ACC112 (cell line): Measurements from ENCODE around the gene TTYH1.
"Not testable (repeated sequence)": the region's sequence is repeated elsewhere in the genome, so short reads cannot be mapped to it uniquely, and the experiment has no call there.

ENCODE experiments used
- H2AFZ ChIP-seq: fragments of 200-600 bp; sonication (generic); one replicate; pipeline ENCODE4 v1.6.0; 2017; ENCODE audit warnings: antibody characterized with exemption, low read length; ENCODE audit not compliant: unreplicated experiment
- H3K27ac ChIP-seq: fragments of 200-600 bp; sonication (generic); 2 replicates; pipeline ENCODE4 v1.5.1; 2014; ENCODE audit warnings: low read depth, mild to moderate bottlenecking, antibody characterized with exemption, low read length, moderate library complexity
- H3K27me3 ChIP-seq: fragments of 200-600 bp; sonication (generic); 2 replicates; pipeline ENCODE4 v1.6.1; 2014; ENCODE audit warnings: mild to moderate bottlenecking, antibody characterized with exemption, low read length, moderate library complexity, mixed read lengths; ENCODE audit not compliant: insufficient read depth
- H3K36me3 ChIP-seq: fragments of 200-600 bp; sonication (generic); 2 replicates; pipeline ENCODE4 v1.6.1; 2016; ENCODE audit warnings: mild to moderate bottlenecking, antibody characterized with exemption, low read length, moderate library complexity, mixed read lengths; ENCODE audit not compliant: insufficient read depth
- H3K4me1 ChIP-seq: fragments of 200-600 bp; sonication (generic); one replicate; pipeline ENCODE4 v1.6.1; 2016; ENCODE audit warnings: low read length, mixed read lengths; ENCODE audit not compliant: insufficient read depth, unreplicated experiment, control insufficient read depth
- H3K4me3 ChIP-seq: fragments of 200-600 bp; sonication (generic); 2 replicates; pipeline ENCODE4 v1.5.1; 2014; ENCODE audit warnings: mild to moderate bottlenecking, low read depth, low read length
- H3K79me2 ChIP-seq: fragments of 200-600 bp; sonication (generic); one replicate; pipeline ENCODE4 v1.6.0; 2016; ENCODE audit warnings: low read length; ENCODE audit not compliant: control insufficient read depth, unreplicated experiment, insufficient read depth

The TTYH1 gene

GRCh38 chr19:54415208-54415900 lies at the start of gene TTYH1:
TTYH1 (plus strand) TSS chr19:54415464; CDS start chr19:54415553, 89 bp downstream.
- Histone ChIP-seq H3K4me1 (no peaks in the 10 kb centered on the region), H3K27me3 (peaks cover 43% of the 10 kb centered on the region), H3K4me3 (no peak within 1 kb of the TSS), H3K27ac (no peak within 1 kb of the TSS), H3K79me2 (no peaks in the 10 kb centered on the region), H2AFZ (no peak within 1 kb of the TSS), H3K36me3 (no peaks in the 10 kb centered on the region)

GRCh38 chr19:54365798-54366197 lies 49.5 kb upstream of the TTYH1 start:
- H2AFZ ChIP-seq, H3K36me3 ChIP-seq, H3K4me3 ChIP-seq, H3K4me1 ChIP-seq, H3K27ac ChIP-seq, H3K79me2 ChIP-seq: not testable (repeated sequence)
- peaks cover 21% of the 10 kb centered on the region for H3K27me3 ChIP-seq

GRCh38 chr19:54366811-54367210 lies 48.5 kb upstream of the TTYH1 start:
- Histone ChIP-seq H3K79me2 (no peaks in the 10 kb centered on the region), H3K27me3 (peaks cover 21% of the 10 kb centered on the region), H3K27ac (no peak overlapping the region), H3K4me3 (no peak overlapping the region), H3K4me1 (no peaks in the 10 kb centered on the region), H2AFZ (no peak overlapping the region), H3K36me3 (no peaks in the 10 kb centered on the region)

- Histone ChIP-seq H3K79me2 (no peaks in the 10 kb centered on the region), H3K27ac (no peak overlapping the region), H3K36me3 (no peaks in the 10 kb centered on the region), H3K27me3 (peaks cover 13% of the 10 kb centered on the region), H3K4me3 (no peak overlapping the region), H2AFZ (no peak overlapping the region), H3K4me1 (no peaks in the 10 kb centered on the region)
These were observed 46.1 kb upstream of the TTYH1 start for GRCh38 chr19:54369082-54369687.

- not testable (repeated sequence) for H3K36me3 ChIP-seq, H2AFZ ChIP-seq, H3K4me3 ChIP-seq, H3K27ac ChIP-seq, H3K79me2 ChIP-seq, H3K4me1 ChIP-seq, H3K27me3 ChIP-seq
These were observed 45.4 kb upstream of the TTYH1 start for GRCh38 chr19:54369688-54370433.

- H3K36me3 ChIP-seq, H3K79me2 ChIP-seq, H3K4me3 ChIP-seq, H3K27ac ChIP-seq, H3K4me1 ChIP-seq, H2AFZ ChIP-seq, H3K27me3 ChIP-seq: not testable (repeated sequence)
These were observed 44.8 kb upstream of the TTYH1 start for GRCh38 chr19:54370434-54370796.

- H3K4me1 ChIP-seq, H3K27me3 ChIP-seq, H2AFZ ChIP-seq, H3K36me3 ChIP-seq, H3K4me3 ChIP-seq, H3K79me2 ChIP-seq, H3K27ac ChIP-seq: not testable (repeated sequence)
These were observed 43.8 kb upstream of the TTYH1 start for GRCh38 chr19:54371453-54371852.

GRCh38 chr19:54373781-54374631 lies 41.3 kb upstream of the TTYH1 start:
- Histone ChIP-seq H3K4me3 (no peak overlapping the region), H3K27me3 (0 out of 2 replicates have a peak, but pooled peaks cover 2% of the 10 kb centered on the region), H3K27ac (no peak overlapping the region), H3K79me2 (no peaks in the 10 kb centered on the region), H2AFZ (no peak overlapping the region), H3K4me1 (no peaks in the 10 kb centered on the region), H3K36me3 (no peaks in the 10 kb centered on the region)

GRCh38 chr19:54375181-54375938 lies 39.9 kb upstream of the TTYH1 start:
- not testable (repeated sequence) for H3K4me1 ChIP-seq, H3K27me3 ChIP-seq, H3K79me2 ChIP-seq, H3K36me3 ChIP-seq, H3K27ac ChIP-seq, H2AFZ ChIP-seq, H3K4me3 ChIP-seq
